HepG2 (cell line): ENCODE measurements around the gene DCLK1.

Experiments
- AGO1 ChIP-seq: fragments of 200-400 bp; formaldehyde crosslinking; IDR thresholded peaks from 2 replicates; pipeline ENCODE4 v1.6.1; 2017; ENCODE audit warnings: mild to moderate bottlenecking, low read depth, low read length, moderate library complexity; ENCODE audit not compliant: poor library complexity, severe bottlenecking
- CTCF ChIP-seq: sonication (generic); formaldehyde crosslinking; IDR thresholded peaks from 2 replicates; pipeline ENCODE4 v1.5.0; 2020; ENCODE audit warnings: mild to moderate bottlenecking, missing genetic modification reagents, moderate library complexity
- FOXJ3 ChIP-seq: sonication (generic); formaldehyde crosslinking; IDR thresholded peaks from 2 replicates; pipeline ENCODE4 v1.4.0; 2020; ENCODE audit warnings: missing genetic modification reagents, mild to moderate bottlenecking, borderline replicate concordance
- GTF3A ChIP-seq: sonication (generic); formaldehyde crosslinking; conservative IDR thresholded peaks from 2 replicates; pipeline ENCODE4 v1.4.0; 2020; ENCODE audit warnings: mild to moderate bottlenecking, missing genetic modification reagents
- HMGXB4 ChIP-seq, 2 experiments: sonication (generic) in 1 of 2; formaldehyde crosslinking in 1 of 2; IDR thresholded peaks; 2 replicates each; pipeline versions ENCODE4 v1.4.0 to v1.6.1; 2018 to 2020; ENCODE audit warnings: missing genetic modification reagents in 2 of 2, borderline replicate concordance in 1 of 2, low read depth in 1 of 2, mild to moderate bottlenecking in 1 of 2, missing biosample characterization in 1 of 2
- JUN ChIP-seq: sonication (generic); formaldehyde crosslinking; IDR thresholded peaks from 2 replicates; pipeline ENCODE4 v1.4.0; 2020; ENCODE audit warnings: mild to moderate bottlenecking, missing genetic modification reagents
- MAZ ChIP-seq, 2 experiments: sonication (generic) in 1 of 2; formaldehyde crosslinking in 1 of 2; IDR thresholded peaks; 2 replicates each; pipeline versions ENCODE4 v1.5.0 to v1.6.1; 2012 to 2020; ENCODE audit warnings: low read depth in 2 of 2, mild to moderate bottlenecking in 2 of 2, borderline replicate concordance in 1 of 2, improper control_type of control experiment in 1 of 2, low read length in 1 of 2, missing genetic modification reagents in 1 of 2, moderate library complexity in 1 of 2
- MED8 ChIP-seq: sonication (generic); formaldehyde crosslinking; IDR thresholded peaks from 2 replicates; pipeline ENCODE4 v1.8.1; 2023; ENCODE audit warnings: mild to moderate bottlenecking, missing genetic modification reagents; ENCODE audit not compliant: insufficient replicate concordance
- USF2 ChIP-seq, 2 experiments: sonication (generic) in 1 of 2; formaldehyde crosslinking in 1 of 2; IDR thresholded peaks; 2 replicates each; pipeline versions ENCODE4 v1.5.1 to v1.6.1; 2011 to 2020; ENCODE audit warnings: borderline replicate concordance in 1 of 2, low read depth in 1 of 2, low read length in 1 of 2, mild to moderate bottlenecking in 1 of 2, missing genetic modification reagents in 1 of 2, moderate library complexity in 1 of 2
- ZBTB25 ChIP-seq: IDR thresholded peaks from 2 replicates; pipeline ENCODE4 v1.6.1; 2018; ENCODE audit warnings: missing genetic modification reagents
- ZBTB42 ChIP-seq: sonication (generic); formaldehyde crosslinking; IDR thresholded peaks from 2 replicates; pipeline ENCODE4 v1.5.0; 2020; ENCODE audit warnings: mild to moderate bottlenecking, missing genetic modification reagents
- ZFX ChIP-seq: sonication (generic); formaldehyde crosslinking; IDR thresholded peaks from 2 replicates; pipeline ENCODE4 v1.4.0; 2020; ENCODE audit warnings: mild to moderate bottlenecking, low read depth, missing genetic modification reagents, moderate library complexity
- ZNF431 ChIP-seq: sonication (generic); formaldehyde crosslinking; IDR thresholded peaks from 2 replicates; pipeline ENCODE4 v1.9.0; 2022; ENCODE audit warnings: missing genetic modification reagents, low read depth, mild to moderate bottlenecking, borderline replicate concordance
- ZNF513 ChIP-seq: sonication (generic); formaldehyde crosslinking; conservative IDR thresholded peaks from 2 replicates; pipeline ENCODE4 v1.5.0; 2020; ENCODE audit warnings: missing genetic modification reagents

GRCh38 chr13:36074659-36075058, 56.5 kb downstream of the DCLK1 start:
- TF ChIP-seq AGO1 (no peak), MED8 (CRISPR knock-in tag) (no peak), ZNF513 (no peak), GTF3A (CRISPR knock-in tag) (no peak), CTCF (CRISPR knock-in tag) (no peak), HMGXB4 (CRISPR knock-in tag; IDR thresholded peaks at IDR 0.05; ENCODE audit: borderline replicate concordance in 1 of 2, low read depth in 1 of 2) (no peak), ZBTB25 (CRISPR knock-in tag) (no peak), USF2 (IDR thresholded peaks at IDR 0.05; ENCODE audit: low read depth, low read length) (no peak), USF2 (CRISPR knock-in tag; IDR thresholded peaks at IDR 0.05; ENCODE audit: borderline replicate concordance) (no peak), MAZ (IDR thresholded peaks at IDR 0.05; ENCODE audit: borderline replicate concordance, low read depth, low read length) (no peak), MAZ (CRISPR knock-in tag; IDR thresholded peaks at IDR 0.05; ENCODE audit: low read depth) (no peak), ZFX (CRISPR knock-in tag) (no peak), ZBTB42 (CRISPR knock-in tag) (no peak), ZNF431 (CRISPR knock-in tag) (no peak), FOXJ3 (CRISPR knock-in tag) (no peak), JUN (CRISPR knock-in tag) (no peak)
